Measurements from ENCODE around the gene CACNA1I. TPM values are rescaled to one million over a fixed set of nuclear protein-coding genes. Genes with fewer than 3 reads are reported as not detected.
"Not testable (repeated sequence)": the region's sequence is repeated elsewhere in the genome, so short reads cannot be mapped to it uniquely, and the experiment has no call there.

The CACNA1I gene
- 10 to 100 TPM; 17.3 to 19.0 TPM for total RNA-seq

- ATAC-seq (ENCODE audit: low read depth) (no peak), DNase-seq (no peak)
- POLR2A ChIA-PET = interaction anchor here (1.5 kb wide), 1 partner anchor 8 kb away, joined by 4 read pairs; no protein-coding TSS in a partner anchor
- Mint-ChIP-seq H3K4me3 (no peak within 1 kb of the TSS), H3K27me3 (peaks cover 5% of the 10 kb centered on the region), H3K4me1 (peaks cover 14% of the 10 kb centered on the region), H3K36me3 (peaks cover 2% of the 10 kb centered on the region), H3K27ac (no peak within 1 kb of the TSS), H3K9me3 (peaks cover 4% of the 10 kb centered on the region)
Observed at GRCh38 chr22:39570665-39571064, at the start of gene CACNA1I. CACNA1I (plus strand) TSS chr22:39570753; CDS start chr22:39570753, 0 bp downstream.

DNA sequence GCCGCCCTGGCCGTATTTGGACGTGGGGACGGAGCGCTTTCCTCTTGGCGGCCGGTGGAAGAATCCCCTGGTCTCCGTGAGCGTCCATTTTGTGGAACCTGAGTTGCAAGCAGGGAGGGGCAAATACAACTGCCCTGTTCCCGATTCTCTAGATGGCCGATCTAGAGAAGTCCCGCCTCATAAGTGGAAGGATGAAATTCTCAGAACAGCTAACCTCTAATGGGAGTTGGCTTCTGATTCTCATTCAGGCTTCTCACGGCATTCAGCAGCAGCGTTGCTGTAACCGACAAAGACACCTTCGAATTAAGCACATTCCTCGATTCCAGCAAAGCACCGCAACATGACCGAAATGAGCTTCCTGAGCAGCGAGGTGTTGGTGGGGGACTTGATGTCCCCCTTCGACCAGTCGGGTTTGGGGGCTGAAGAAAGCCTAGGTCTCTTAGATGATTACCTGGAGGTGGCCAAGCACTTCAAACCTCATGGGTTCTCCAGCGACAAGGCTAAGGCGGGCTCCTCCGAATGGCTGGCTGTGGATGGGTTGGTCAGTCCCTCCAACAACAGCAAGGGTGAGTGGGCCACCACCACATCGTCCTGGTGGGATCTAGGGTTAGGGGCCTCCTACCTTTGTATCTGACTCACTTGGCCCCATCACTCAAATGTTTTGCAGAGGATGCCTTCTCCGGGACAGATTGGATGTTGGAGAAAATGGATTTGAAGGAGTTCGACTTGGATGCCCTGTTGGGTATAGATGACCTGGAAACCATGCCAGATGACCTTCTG lies 49.3 kb upstream of the CACNA1I start:
- Mint-ChIP-seq H3K4me3 (peak overlapping the region; percentile 96), H3K4me1 (peaks cover 56% of the 10 kb centered on the region), H3K27ac (peak overlapping the region; percentile 99), H3K36me3 (peaks cover 47% of the 10 kb centered on the region)
- H3K27me3 Mint-ChIP-seq; ATAC-seq (ENCODE audit: low read depth); DNase-seq; H3K9me3 Mint-ChIP-seq: not testable (repeated sequence)
- POLR2A ChIA-PET = interaction anchor here (0.9 to 4.7 kb wide), 12 partner anchors 9 to 523 kb away, joined by 3 to 80 read pairs (median 6); partner anchors contain the start of genes MIEF1, RPL3, RPS19BP1 and SYNGR1

GRCh38 chr22:39522091-39522490 lies 48.5 kb upstream of the CACNA1I start:
- H3K27ac Mint-ChIP-seq = peak overlapping the region; percentile 99
- H3K27me3 Mint-ChIP-seq; DNase-seq; ATAC-seq (ENCODE audit: low read depth); H3K9me3 Mint-ChIP-seq: not testable (repeated sequence)
- peaks cover 60% of the 10 kb centered on the region for H3K4me1 Mint-ChIP-seq
- peaks cover 47% of the 10 kb centered on the region for H3K36me3 Mint-ChIP-seq
- POLR2A ChIA-PET = interaction anchor here (0.6 to 4.7 kb wide), 7 partner anchors 10 to 522 kb away, joined by 3 to 59 read pairs (median 11); partner anchors contain the start of genes MIEF1, RPL3 and RPS19BP1
- peak overlapping the region; percentile 96 for H3K4me3 Mint-ChIP-seq

DNA sequence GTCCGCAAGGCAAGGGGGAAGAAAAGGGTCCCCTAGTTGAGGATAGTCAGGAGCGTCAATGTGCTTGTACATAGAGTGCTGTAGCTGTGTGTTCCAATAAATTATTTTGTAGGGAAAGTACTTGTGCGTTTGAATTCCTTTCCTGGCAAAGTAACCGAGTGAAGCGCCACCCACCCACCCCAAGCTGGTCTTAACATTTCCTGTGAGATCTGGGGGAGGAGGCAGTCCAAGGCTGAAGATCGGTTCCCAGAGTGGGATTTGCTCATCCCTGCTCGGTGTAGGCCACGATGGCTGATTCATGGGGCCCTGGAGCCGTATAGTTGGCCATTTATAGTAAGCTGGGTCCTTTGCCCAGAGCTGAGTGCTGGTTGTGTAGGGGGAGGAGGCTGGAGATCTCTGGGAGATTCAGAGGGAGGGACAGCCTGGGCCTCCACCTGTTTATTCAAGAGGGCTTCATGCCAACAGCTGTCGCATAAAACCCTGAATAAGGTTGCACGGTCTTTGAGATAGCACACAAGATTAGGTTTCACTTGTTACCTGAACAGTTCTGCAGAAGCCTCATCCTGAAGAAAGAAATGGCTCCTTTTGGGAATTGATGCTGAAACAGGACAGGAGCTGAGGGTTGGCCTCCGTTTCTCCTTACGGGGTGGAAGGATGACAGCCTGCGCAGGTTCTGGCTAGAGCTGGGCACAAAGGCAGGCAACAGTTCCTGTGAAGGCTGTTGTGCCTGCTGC lies 47.8 kb upstream of the CACNA1I start:
- Mint-ChIP-seq H3K9me3 (no peaks in the 10 kb centered on the region), H3K27me3 (no peaks in the 10 kb centered on the region), H3K36me3 (peaks cover 49% of the 10 kb centered on the region), H3K4me3 (peak overlapping the region; percentile 96), H3K4me1 (peaks cover 66% of the 10 kb centered on the region), H3K27ac (peak overlapping the region; percentile 99)
- ATAC-seq (ENCODE audit: low read depth) (no peak), DNase-seq (no peak)
- POLR2A ChIA-PET = interaction anchor here (0.6 to 4.7 kb wide), 8 partner anchors 9 to 531 kb away, joined by 3 to 59 read pairs (median 8); partner anchors contain the start of genes MIEF1, RPL3 and RPS19BP1

DNA sequence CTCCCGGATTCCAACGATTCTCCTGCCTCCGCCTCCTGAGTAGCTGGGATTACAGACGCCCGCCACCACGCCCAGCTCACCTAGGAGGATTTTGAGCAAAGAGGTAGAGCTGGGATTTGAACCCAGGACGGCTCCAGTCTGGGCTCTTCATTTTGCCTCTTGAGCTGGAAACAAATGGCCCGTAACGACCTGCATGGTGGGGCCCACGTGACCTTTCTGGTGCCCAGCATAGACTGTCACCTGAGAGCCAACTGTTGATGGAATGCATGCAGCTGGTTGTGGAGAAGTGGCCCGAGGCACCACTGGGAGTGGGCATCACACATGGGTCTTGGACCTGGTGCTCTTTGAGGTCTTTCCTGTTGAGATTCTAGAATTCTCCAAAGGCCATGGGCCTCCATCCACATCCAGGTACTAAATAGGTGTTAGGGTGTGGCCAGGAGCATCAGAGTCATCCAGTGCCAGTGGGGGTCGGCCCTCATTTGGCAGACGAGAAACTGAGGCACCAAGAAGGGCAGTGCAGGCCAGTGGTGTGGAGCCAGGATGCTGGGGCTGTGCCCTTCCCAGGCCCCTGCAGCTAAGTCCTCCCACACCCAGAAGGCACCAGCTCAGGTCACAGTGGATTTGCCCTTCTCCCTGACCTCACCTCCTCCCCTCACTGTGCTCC lies 46.3 kb upstream of the CACNA1I start:
- ATAC-seq (ENCODE audit: low read depth) (no peak), DNase-seq (no peak)
- Mint-ChIP-seq H3K36me3 (peaks cover 55% of the 10 kb centered on the region), H3K4me3 (peak overlapping the region; percentile 56), H3K4me1 (peaks cover 68% of the 10 kb centered on the region), H3K27me3 (no peaks in the 10 kb centered on the region), H3K9me3 (no peaks in the 10 kb centered on the region), H3K27ac (peak overlapping the region; percentile 90)
- POLR2A ChIA-PET = interaction anchor here (0.7 to 8.6 kb wide), 6 partner anchors 8 to 206 kb away, joined by 4 to 80 read pairs (median 9); partner anchors contain the start of genes MIEF1, RPL3 and RPS19BP1

DNA sequence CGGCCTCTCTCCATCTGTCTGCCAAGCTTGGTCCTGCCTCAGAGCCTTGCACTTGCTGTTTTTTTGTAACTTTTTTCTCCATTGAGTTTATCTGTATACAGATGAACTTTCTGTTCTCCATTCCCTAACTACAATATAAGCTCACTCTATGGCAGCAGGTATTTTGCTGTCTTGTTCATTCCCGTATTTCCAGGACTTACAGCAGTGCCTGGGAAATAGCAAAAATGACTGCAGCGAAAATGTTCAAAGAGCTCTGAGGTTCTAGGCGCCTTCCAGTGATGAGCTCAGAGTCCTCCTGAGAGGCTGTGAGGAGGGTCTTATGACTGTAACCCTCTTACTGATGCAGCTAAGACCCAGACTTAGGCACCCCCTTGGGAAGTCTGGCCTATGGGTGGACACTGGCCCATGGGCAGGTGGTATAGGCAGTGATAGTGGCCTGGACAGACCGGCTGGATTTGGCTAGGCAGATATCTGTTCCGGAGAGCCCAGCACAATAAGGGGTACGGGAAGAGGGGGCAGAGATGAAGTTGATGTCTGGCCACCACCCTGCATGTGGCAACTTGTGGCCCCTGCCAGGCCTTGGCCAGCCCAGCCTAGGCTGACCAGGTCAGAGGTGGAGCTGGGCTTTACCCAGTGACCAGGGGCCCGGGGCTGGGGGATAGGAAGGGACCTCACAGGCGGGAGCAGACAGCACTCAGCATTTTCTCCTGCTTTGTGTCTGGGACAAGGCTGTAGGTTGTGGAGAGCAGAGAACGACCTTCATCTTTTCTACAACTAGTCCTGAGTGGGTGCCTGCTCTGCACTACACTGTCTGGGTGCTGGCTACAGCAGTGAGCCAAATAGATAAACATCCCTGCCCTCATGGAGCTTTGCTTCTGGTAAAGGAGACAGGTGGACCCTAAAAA lies 45.5 kb upstream of the CACNA1I start:
- Mint-ChIP-seq H3K9me3 (no peaks in the 10 kb centered on the region), H3K4me3 (peak overlapping the region; percentile 56), H3K27ac (peak overlapping the region; percentile 90), H3K36me3 (peaks cover 56% of the 10 kb centered on the region), H3K4me1 (peaks cover 71% of the 10 kb centered on the region), H3K27me3 (no peaks in the 10 kb centered on the region)
- POLR2A ChIA-PET = interaction anchor here (1.4 to 8.6 kb wide), 2 partner anchors 8 to 207 kb away, joined by 4 to 80 read pairs; partner anchors contain the start of genes RPL3 and RPS19BP1
- DNase-seq (no peak), ATAC-seq (ENCODE audit: low read depth) (no peak)

GRCh38 chr22:39525658-39525975 lies 44.9 kb upstream of the CACNA1I start:
- no peaks in the 10 kb centered on the region for H3K27me3 Mint-ChIP-seq
- POLR2A ChIA-PET = interaction anchor here (1.2 to 8.6 kb wide), 2 partner anchors 22 to 208 kb away, joined by 4 to 80 read pairs; partner anchors contain the start of gene RPL3
- peak overlapping the region; percentile 51 for H3K4me3 Mint-ChIP-seq

GRCh38 chr22:39526736-39527171 lies 43.8 kb upstream of the CACNA1I start:
- DNase-seq (peak; percentile 59), ATAC-seq (ENCODE audit: low read depth) (peak; percentile 27)
- Mint-ChIP-seq H3K4me1 (peaks cover 79% of the 10 kb centered on the region), H3K36me3 (peaks cover 51% of the 10 kb centered on the region), H3K27ac (peak overlapping the region; percentile 81), H3K4me3 (peak overlapping the region; percentile 42), H3K9me3 (no peaks in the 10 kb centered on the region), H3K27me3 (no peaks in the 10 kb centered on the region)
- POLR2A ChIA-PET = interaction anchor here (0.5 to 8.6 kb wide), 5 partner anchors 23 to 772 kb away, joined by 3 to 80 read pairs (median 4); partner anchors contain the start of gene RPL3

More at GRCh38 chr22:39525658-39525975, 44.9 kb upstream of the CACNA1I start:
- Mint-ChIP-seq H3K9me3 (no peaks in the 10 kb centered on the region), H3K36me3 (peaks cover 57% of the 10 kb centered on the region), H3K4me1 (peaks cover 72% of the 10 kb centered on the region), H3K27ac (peak overlapping the region; percentile 81)
- DNase-seq (no peak), ATAC-seq (ENCODE audit: low read depth) (no peak)

- Mint-ChIP-seq H3K36me3 (peaks cover 45% of the 10 kb centered on the region), H3K27ac (peak overlapping the region; percentile 81), H3K4me3 (no peak overlapping the region), H3K9me3 (no peaks in the 10 kb centered on the region), H3K4me1 (peaks cover 75% of the 10 kb centered on the region), H3K27me3 (no peaks in the 10 kb centered on the region)
- ATAC-seq (ENCODE audit: low read depth) (no peak), DNase-seq (no peak)
- POLR2A ChIA-PET = interaction anchor here (5.6 to 8.6 kb wide), 2 partner anchors 7 to 209 kb away, joined by 80 read pairs; partner anchors contain the start of genes ATF4 and RPL3
Observed at GRCh38 chr22:39527481-39527961, 43.0 kb upstream of the CACNA1I start.

DNA sequence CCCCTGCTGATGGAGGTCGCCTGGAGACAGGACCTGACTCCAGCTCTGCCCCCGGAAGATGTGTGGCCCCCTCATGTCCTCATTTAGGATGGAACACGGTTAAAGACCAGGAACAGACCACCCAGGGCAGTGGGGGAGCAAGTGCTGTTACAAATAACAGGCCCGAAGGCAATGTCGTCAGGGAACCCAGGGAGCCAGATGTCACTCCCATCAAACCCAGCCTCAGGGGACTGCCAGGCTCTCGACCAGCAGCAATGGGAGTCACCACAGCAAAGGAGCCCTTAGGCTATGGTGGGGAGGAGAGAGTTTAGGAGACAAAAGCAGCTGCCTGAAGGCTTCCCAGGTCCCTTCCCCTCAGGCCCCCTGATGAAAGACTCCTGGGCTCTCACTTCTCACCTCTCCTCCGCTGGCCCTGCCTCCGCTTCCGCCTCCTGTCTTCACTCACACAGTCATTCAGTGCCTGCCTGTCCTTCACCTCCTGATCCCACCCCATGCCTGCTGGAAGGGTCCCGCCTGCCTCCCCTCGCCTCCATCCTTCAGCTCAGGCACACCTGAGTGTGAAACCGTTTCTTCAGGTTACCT lies 42.4 kb upstream of the CACNA1I start:
- Mint-ChIP-seq H3K36me3 (peaks cover 38% of the 10 kb centered on the region), H3K4me1 (peaks cover 69% of the 10 kb centered on the region), H3K27me3 (no peaks in the 10 kb centered on the region), H3K4me3 (peak overlapping the region; percentile 67), H3K27ac (peak overlapping the region; percentile 78), H3K9me3 (no peaks in the 10 kb centered on the region)
- POLR2A ChIA-PET = interaction anchor here (1.0 to 8.6 kb wide), 11 partner anchors 8 to 516 kb away, joined by 3 to 80 read pairs (median 9); partner anchors contain the start of genes ATF4, MIEF1, RPL3 and TAB1
- DNase-seq (no peak), ATAC-seq (ENCODE audit: low read depth) (no peak)

DNA sequence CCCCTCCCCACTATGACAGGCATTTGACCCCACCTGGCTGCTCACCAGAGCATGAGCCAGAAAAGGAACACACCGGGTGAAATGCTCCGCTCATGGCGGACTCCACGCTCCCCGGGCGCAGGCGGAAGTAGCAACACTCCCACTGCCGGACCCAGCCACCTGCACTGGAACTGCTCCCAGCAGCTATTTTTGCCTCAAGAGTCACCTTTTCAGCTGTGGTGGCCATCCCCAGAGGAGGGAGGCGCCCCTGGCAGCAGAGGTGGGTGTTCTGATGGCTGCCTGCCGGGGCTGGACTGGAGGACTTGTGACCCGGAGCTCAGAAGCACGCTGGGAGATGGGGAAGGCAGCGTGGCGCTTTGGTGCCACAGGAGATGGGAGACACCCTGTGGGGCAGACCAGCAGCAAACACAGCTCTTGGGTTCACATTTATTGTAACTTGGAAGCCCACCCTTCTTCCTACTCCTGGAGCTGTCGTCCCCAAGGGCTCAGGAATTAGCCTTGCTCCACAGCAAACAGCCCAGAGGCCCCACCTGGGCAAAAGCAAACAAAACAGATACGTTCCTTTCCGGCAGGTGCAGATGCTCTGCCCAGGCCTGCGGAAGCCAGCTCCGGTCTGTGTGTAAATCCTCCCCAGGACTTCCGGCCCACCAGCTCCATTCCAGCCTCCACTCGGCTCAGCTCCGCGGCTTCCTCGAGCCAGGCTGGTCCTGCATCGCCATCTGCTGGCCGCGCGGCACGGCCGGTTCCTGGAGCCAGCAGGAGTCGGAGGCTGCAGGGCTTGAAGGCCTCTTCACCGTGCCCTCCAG lies 41.7 kb upstream of the CACNA1I start:
- H3K27me3 Mint-ChIP-seq = no peaks in the 10 kb centered on the region
- peak overlapping the region; percentile 78 for H3K27ac Mint-ChIP-seq
- DNase-seq = peak; percentile 93
- peaks cover 35% of the 10 kb centered on the region for H3K36me3 Mint-ChIP-seq
- H3K4me1 Mint-ChIP-seq = peaks cover 66% of the 10 kb centered on the region
- POLR2A ChIA-PET = interaction anchor here (0.6 to 8.6 kb wide), 19 partner anchors 8 to 652 kb away, joined by 3 to 80 read pairs (median 5); partner anchors contain the start of genes ATF4, MIEF1, RPL3 and SYNGR1
- ATAC-seq (ENCODE audit: low read depth) = peak; percentile 38
- peak overlapping the region; percentile 67 for H3K4me3 Mint-ChIP-seq
- H3K9me3 Mint-ChIP-seq = no peaks in the 10 kb centered on the region
